Peyer's patch (tissue), 4 donors: ENCODE measurements around the gene MRPL17.

Experiments used
- POLR2A ChIP-seq, 2 donors: fragments of 450-650 bp; IDR thresholded peaks; one replicate each; pipeline ENCODE4 v1.5.1; 2017; ENCODE audit warnings: antibody characterized with exemption in 2 of 2, mild to moderate bottlenecking in 2 of 2, moderate library complexity in 2 of 2
- TF ChIP-seq, protein P1 (sequence below), 6 experiments: fragments of 450-650 bp in 4 of 6; fragments of 200-600 bp in 2 of 6; sonication (generic) in 1 of 6; IDR thresholded peaks; one replicate each; pipeline ENCODE4 v1.5.1; 2017 to 2019; ENCODE audit warnings: antibody characterized with exemption in 6 of 6, mild to moderate bottlenecking in 3 of 6, moderate library complexity in 1 of 6

GRCh38 chr11:6636480-6636879 is 46.7 kb downstream of the MRPL17 start:
- TF ChIP-seq, protein P1, sequence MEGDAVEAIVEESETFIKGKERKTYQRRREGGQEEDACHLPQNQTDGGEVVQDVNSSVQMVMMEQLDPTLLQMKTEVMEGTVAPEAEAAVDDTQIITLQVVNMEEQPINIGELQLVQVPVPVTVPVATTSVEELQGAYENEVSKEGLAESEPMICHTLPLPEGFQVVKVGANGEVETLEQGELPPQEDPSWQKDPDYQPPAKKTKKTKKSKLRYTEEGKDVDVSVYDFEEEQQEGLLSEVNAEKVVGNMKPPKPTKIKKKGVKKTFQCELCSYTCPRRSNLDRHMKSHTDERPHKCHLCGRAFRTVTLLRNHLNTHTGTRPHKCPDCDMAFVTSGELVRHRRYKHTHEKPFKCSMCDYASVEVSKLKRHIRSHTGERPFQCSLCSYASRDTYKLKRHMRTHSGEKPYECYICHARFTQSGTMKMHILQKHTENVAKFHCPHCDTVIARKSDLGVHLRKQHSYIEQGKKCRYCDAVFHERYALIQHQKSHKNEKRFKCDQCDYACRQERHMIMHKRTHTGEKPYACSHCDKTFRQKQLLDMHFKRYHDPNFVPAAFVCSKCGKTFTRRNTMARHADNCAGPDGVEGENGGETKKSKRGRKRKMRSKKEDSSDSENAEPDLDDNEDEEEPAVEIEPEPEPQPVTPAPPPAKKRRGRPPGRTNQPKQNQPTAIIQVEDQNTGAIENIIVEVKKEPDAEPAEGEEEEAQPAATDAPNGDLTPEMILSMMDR (IDR thresholded peaks at IDR 0.05): no peak
- TF ChIP-seq POLR2A (IDR thresholded peaks at IDR 0.05): no peak
